HG03097 (cell line): Measurements from ENCODE around the gene TSR3.

ENCODE experiments used
- ATAC-seq: cut with Tn5 transposase; IDR thresholded peaks from one replicate; pipeline ENCODE4 v1.9.1; 2021; ENCODE audit not compliant: unreplicated experiment, low FRiP score

Gene TSR3

GRCh38 chr16:1326946-1327618, 24.6 kb downstream of the TSR3 start:
- ATAC-seq: no peak

- ATAC-seq: no peak
Measured at GRCh38 chr16:1326391-1326790, 25.3 kb downstream of the TSR3 start.

GRCh38 chr16:1325673-1326371, 25.9 kb downstream of the TSR3 start:
- ATAC-seq: no peak

GRCh38 chr16:1325261-1325660, 26.4 kb downstream of the TSR3 start:
- no peak for ATAC-seq

GRCh38 chr16:1324286-1324826, 27.3 kb downstream of the TSR3 start:
- no peak for ATAC-seq

GRCh38 chr16:1323296-1324239, 28.1 kb downstream of the TSR3 start:
- ATAC-seq: no peak

GRCh38 chr16:1322407-1322806, 29.3 kb downstream of the TSR3 start:
- ATAC-seq: no peak

- no peak for ATAC-seq
Measured at GRCh38 chr16:1320658-1321240, 30.9 kb downstream of the TSR3 start.

- no peak for ATAC-seq
Measured at GRCh38 chr16:1320097-1320496, 31.6 kb downstream of the TSR3 start.

- ATAC-seq: no peak
Measured at GRCh38 chr16:1319041-1319440, 32.6 kb downstream of the TSR3 start.

GRCh38 chr16:1318268-1318545, 33.5 kb downstream of the TSR3 start:
- ATAC-seq: no peak

- no peak for ATAC-seq
Measured at GRCh38 chr16:1317479-1318267, 34.0 kb downstream of the TSR3 start.

- no peak for ATAC-seq
Measured at GRCh38 chr16:1316033-1316405, 35.7 kb downstream of the TSR3 start.

- ATAC-seq: no peak
Measured at GRCh38 chr16:1315081-1316032, 36.3 kb downstream of the TSR3 start.

- no peak for ATAC-seq
Measured at GRCh38 chr16:1314399-1315068, 37.1 kb downstream of the TSR3 start.

GRCh38 chr16:1313721-1314369, 37.8 kb downstream of the TSR3 start:
- no peak for ATAC-seq

- ATAC-seq: no peak
Measured at GRCh38 chr16:1312903-1313302, 38.8 kb downstream of the TSR3 start.

GRCh38 chr16:1312467-1312816, 39.2 kb downstream of the TSR3 start:
- no peak for ATAC-seq
